ENCODE measurements around the gene KCNK16.

KCNK16 gene

GRCh38 chr6:39363280-39363679 is 40.8 kb upstream of the KCNK16 start:
- Histone ChIP-seq H3K27ac (ENCODE audit: low read depth, low read length) (no peak overlapping the region), H3K27me3 (ENCODE audit: control insufficient read depth, low read length) (no peaks in the 10 kb centered on the region), H3K36me3 (ENCODE audit: control insufficient read depth, low read length) (no peaks in the 10 kb centered on the region), H3K4me3 (ENCODE audit: low read length) (no peak overlapping the region), H3K9me2 (replicated peaks; ENCODE audit: control insufficient read depth, low read length) (no peaks in the 10 kb centered on the region), H3K4me1 (ENCODE audit: control insufficient read depth, low read length) (no peaks in the 10 kb centered on the region), H3K79me2 (ENCODE audit: control insufficient read depth, low read length) (no peaks in the 10 kb centered on the region), H3K9me3 (ENCODE audit: control insufficient read depth, insufficient read depth, low read length) (no peaks in the 10 kb centered on the region), H4K20me1 (ENCODE audit: control insufficient read depth, insufficient read depth, low read depth, low read length) (no peaks in the 10 kb centered on the region), H3K4me2 (ENCODE audit: low read length) (no peak overlapping the region), H3F3A (ENCODE audit: control insufficient read depth, insufficient read depth) (no peaks in the 10 kb centered on the region)
- TF ChIP-seq CTCF (IDR thresholded peaks at IDR 0.05; ENCODE audit: low read depth, low read length, poor library complexity, severe bottlenecking) (no peak), EZH2phosphoT487 (IDR thresholded peaks at IDR 0.05; ENCODE audit: borderline replicate concordance, low read length) (no peak)

GRCh38 chr6:39362487-39362865 is 40.0 kb upstream of the KCNK16 start:
- Histone ChIP-seq H3K27me3 (ENCODE audit: control insufficient read depth, low read length) (no peaks in the 10 kb centered on the region), H3K27ac (ENCODE audit: low read depth, low read length) (no peak overlapping the region), H4K20me1 (ENCODE audit: control insufficient read depth, insufficient read depth, low read depth, low read length) (no peaks in the 10 kb centered on the region), H3K9me2 (replicated peaks; ENCODE audit: control insufficient read depth, low read length) (no peaks in the 10 kb centered on the region), H3K9me3 (ENCODE audit: control insufficient read depth, insufficient read depth, low read length) (no peaks in the 10 kb centered on the region), H3K79me2 (ENCODE audit: control insufficient read depth, low read length) (no peaks in the 10 kb centered on the region), H3K4me2 (ENCODE audit: low read length) (no peak overlapping the region), H3K36me3 (ENCODE audit: control insufficient read depth, low read length) (no peaks in the 10 kb centered on the region), H3F3A (ENCODE audit: control insufficient read depth, insufficient read depth) (no peaks in the 10 kb centered on the region), H3K4me1 (ENCODE audit: control insufficient read depth, low read length) (no peaks in the 10 kb centered on the region), H3K4me3 (ENCODE audit: low read length) (no peak overlapping the region)
- no peak for TF ChIP-seq CTCF (IDR thresholded peaks at IDR 0.05; ENCODE audit: low read depth, low read length, poor library complexity, severe bottlenecking)
- no peak for TF ChIP-seq EZH2phosphoT487 (IDR thresholded peaks at IDR 0.05; ENCODE audit: borderline replicate concordance, low read length)

DNA sequence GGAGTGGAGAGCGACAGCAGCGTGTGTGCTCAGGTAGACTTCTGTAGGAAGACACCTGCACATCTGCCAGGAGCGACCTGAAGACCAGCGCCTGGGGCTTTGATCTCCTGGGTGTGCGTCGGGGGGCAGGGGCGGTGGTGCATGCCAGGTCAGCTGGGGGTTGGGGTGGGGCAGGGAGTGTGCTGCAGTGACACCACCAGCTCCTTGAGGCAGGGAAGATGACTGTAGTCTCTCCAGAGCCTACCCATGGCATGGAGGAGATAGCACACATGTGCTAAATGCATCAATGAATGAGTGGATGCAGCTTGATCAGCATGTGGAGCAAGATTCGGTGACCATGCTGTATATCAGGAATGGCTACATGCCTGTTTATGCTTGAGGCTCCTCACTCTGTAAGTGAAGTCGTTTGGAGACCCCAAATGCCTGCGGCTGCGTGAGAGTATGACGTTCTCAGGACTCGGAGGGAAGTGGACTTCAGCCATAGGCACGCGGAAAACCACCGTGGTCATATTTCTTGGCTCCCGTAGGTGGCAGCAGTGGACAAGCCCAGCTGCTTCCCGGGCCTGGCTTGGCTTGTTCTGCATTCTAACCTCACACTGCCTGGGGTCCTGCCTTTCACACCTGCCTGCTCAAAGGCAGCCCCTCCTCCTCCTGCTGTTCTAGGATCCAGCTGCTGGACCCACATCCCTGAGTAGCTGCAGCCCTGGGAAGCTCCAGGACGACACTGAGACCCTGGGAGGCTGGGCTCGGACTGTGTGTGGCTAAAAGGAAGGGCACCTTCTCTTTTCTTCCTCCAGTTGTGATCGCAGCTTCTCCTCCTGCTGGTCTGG is 39.4 kb upstream of the KCNK16 start:
- no peaks in the 10 kb centered on the region for H3K36me3 ChIP-seq (ENCODE audit: control insufficient read depth, low read length)
- H3K79me2 ChIP-seq (ENCODE audit: control insufficient read depth, low read length), result no peaks in the 10 kb centered on the region
- no peaks in the 10 kb centered on the region for H4K20me1 ChIP-seq (ENCODE audit: control insufficient read depth, insufficient read depth, low read depth, low read length)
- no peaks in the 10 kb centered on the region for H3K4me1 ChIP-seq (ENCODE audit: control insufficient read depth, low read length)
- H3K9me3 ChIP-seq (ENCODE audit: control insufficient read depth, insufficient read depth, low read length), result no peaks in the 10 kb centered on the region
- H3K4me2 ChIP-seq (ENCODE audit: low read length), result no peak overlapping the region; the same call in 1 of the 2 replicates
- no peak overlapping the region for H3K4me3 ChIP-seq (ENCODE audit: low read length)
- no peak overlapping the region for H3K27ac ChIP-seq (ENCODE audit: low read depth, low read length)
- TF ChIP-seq EZH2phosphoT487 (IDR thresholded peaks at IDR 0.05; ENCODE audit: borderline replicate concordance, low read length) (no peak), CTCF (IDR thresholded peaks at IDR 0.05; ENCODE audit: low read depth, low read length, poor library complexity, severe bottlenecking) (peak; percentile 77)
- H3K27me3 ChIP-seq (ENCODE audit: control insufficient read depth, low read length), result no peaks in the 10 kb centered on the region
- no peaks in the 10 kb centered on the region for H3F3A ChIP-seq (ENCODE audit: control insufficient read depth, insufficient read depth)
- H3K9me2 ChIP-seq (replicated peaks; ENCODE audit: control insufficient read depth, low read length), result no peaks in the 10 kb centered on the region

Data from DOHH2 (cell line).